ENCODE results near the gene HOXC9.
A peak's percentile ranks its signal among the peaks of the same experiment; 100 is the strongest.

Gene HOXC9

GRCh38 chr12:54017878-54018467, 18.0 kb downstream of the HOXC9 start:
- H3K27ac ChIP-seq = peak overlapping the region; percentile 97
- TF ChIP-seq CTCF (conservative IDR thresholded peaks at IDR 0.05) = 0 out of 2 replicates have a peak, but pooled peaks have one; percentile 2

GRCh38 chr12:54018468-54018984, 18.6 kb downstream of the HOXC9 start:
- TF ChIP-seq CTCF (conservative IDR thresholded peaks at IDR 0.05) = no peak
- peak overlapping the region; percentile 97 for H3K27ac ChIP-seq

- peak overlapping the region; percentile 97 for H3K27ac ChIP-seq
- TF ChIP-seq CTCF (conservative IDR thresholded peaks at IDR 0.05) = no peak
These were observed 19.3 kb downstream of the HOXC9 start for GRCh38 chr12:54019091-54019811.

DNA sequence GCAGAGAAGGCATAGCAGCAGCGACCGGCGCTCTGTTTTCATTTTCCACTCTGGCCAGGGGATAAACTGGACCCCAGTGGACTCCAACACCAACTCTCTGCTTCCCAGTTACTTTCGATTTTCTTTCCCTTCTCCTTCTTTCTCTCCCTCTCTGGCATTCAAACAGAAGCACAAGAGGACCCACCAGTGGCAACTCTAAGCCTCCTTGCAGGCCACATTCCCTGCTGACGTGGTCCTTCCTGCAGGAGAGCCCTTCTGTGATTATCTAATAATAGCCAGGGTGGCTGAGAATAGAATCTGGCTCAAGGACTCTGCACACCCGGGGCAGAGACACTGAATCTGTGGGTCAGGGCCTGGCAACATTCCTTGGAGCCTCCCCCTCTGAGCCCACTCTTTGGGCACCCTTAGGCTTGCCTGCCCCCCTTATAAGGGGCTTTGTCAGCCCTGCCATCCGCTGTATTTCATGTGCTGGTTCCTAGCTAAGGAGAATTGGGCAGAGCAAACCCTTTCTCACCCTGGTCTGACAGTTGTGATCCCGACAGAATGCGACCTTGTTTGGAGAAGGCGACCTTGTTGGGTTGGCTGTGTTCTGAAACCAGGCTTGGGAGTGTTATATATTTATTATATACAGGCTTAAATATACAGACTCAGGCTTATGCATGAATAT, 20.1 kb downstream of the HOXC9 start:
- no peak for TF ChIP-seq CTCF (conservative IDR thresholded peaks at IDR 0.05)
- H3K27ac ChIP-seq = peak overlapping the region; percentile 54

- TF ChIP-seq CTCF (conservative IDR thresholded peaks at IDR 0.05) = no peak
- H3K27ac ChIP-seq = peak overlapping the region; percentile 54
These were observed 20.8 kb downstream of the HOXC9 start for GRCh38 chr12:54020591-54021405.

- no peak; the same call in 1 of the 2 replicates for TF ChIP-seq CTCF (conservative IDR thresholded peaks at IDR 0.05)
- peak overlapping the region; percentile 54 for H3K27ac ChIP-seq
These were observed 21.6 kb downstream of the HOXC9 start for GRCh38 chr12:54021432-54022013.
